ENCODE measurements around the gene EXPH5.

Gene EXPH5

DNA sequence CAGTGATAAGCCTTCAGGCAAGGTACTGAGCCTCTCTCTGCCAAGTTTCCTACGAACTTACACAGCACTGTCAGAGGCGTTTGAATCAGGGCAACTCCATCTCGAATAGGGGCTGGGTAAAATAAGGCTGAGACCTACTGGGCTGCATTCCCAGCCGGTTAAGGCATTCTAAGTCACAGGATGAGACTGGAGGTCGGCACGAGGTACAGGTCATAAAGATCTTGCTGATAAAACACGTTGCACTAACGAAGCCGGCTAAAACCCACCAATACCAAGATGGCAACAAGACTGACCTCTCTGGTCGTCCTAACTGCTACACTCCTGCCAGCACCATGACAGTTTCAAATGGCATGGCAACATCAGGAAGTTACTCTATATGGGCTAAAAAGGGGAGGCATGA is 75.0 kb downstream of the EXPH5 start:
- no peak for DNase-seq (ENCODE audit: low spot score)

DNA sequence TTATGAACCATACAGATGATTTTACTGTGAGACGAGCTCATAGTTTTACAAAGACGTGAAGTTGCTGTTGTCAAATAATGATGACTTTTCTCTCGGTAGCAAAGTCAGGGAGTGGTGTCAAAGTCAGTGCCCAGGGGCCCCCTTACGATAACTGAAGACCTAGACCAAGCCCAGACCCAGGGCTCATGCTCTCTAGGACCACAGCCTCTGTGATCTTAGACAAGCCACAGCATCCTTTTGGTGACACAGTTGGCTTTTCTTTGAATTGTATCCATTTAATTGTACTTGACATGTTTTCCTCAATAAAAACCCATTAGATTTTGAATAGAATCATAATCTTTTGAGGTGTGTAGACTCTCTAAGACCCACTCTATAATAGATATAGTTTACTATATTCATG is 77.4 kb downstream of the EXPH5 start:
- DNase-seq (ENCODE audit: low spot score), result no peak

DNA sequence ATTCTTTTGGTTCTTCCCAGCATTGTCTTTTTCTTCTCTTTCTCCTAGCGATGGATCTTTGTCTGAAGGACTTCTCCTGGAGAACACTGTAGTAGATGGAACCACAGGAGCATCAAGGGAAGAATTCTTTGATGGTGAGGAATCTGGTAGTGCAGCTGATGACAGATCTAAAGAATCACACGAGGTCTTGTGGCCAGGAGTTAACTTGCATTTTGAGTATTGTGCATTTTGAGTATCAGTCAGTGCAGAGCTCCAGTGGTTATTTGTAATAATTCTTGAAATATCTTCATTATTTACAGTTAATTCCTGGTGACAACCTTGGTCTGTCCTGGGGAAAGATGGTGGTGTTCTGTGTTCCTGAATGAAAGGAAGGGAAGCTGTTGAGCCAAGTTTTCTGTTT is 80.9 kb downstream of the EXPH5 start:
- DNase-seq (ENCODE audit: low spot score), result no peak

DNA sequence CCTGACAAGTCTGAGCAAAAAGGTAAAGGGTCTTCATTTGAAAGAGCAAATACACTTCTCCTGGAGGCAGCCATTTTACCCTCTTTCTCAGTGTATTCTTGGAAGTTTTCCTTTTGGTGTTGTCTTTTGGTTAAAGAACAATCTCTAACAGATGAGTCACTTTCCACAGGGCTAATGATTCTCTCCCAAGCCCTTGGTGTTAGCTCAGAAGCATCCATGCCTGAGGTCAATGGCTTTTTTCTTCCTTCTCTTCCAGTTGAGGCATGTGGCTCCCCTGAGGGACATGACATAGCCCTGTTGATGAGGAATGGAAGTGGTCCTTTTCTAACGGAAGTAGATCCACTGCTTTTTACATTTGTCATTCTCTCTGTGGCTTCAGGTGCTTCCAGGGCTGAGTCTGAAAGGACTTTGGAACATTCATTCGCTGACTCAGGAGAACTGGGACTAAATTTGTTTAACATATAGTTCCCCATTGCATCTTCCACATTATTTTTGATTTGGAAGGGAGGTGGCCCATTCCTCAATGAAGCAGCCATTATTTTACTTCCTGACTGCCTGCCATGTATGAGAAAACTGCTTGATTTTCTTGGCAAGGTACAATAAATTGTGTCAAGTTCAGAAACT is 81.6 kb downstream of the EXPH5 start:
- no peak for DNase-seq (ENCODE audit: low spot score)

DNA sequence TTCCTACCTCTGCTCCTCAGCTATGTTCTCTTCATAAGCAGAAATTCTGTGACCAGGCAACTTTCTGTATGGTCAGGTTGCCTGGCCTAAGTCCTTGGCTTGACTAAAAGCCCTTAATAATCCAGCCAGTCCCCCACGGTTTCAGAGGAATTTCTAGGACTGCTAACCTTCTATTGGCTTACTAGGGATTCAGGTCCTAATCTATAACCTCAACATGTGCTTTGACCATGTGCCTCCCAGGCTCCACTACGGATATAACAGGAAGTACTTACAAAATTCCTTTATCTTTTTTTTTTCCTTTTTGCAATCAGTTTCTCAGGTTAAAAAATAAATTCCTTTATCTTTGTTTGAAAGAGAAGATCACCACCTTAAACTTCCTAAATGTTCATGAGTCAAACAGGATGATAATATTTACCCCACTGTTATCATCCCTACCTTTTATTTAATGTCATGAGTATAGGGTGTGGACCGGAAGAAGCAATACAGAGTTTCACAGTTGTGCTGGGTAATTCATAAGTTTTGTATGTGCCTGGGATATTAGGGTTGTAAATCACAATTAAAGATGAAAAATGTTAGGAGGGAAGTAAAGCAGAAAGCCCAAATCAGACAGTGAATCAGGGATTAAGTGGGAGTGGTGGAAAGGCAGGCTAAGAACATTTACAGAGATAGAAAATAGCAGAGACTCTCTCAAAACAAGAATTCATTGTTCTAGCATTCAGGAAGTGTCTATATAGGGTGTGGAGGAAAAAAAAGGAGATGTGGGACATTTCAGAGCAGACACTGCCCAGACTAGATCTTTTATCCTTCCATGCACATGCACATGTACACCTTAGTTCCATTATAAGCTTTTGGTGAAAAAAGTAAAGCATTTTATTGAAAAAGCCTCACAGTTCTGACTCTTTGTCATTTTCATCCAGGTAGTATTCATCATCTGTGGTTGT is 84.6 kb downstream of the EXPH5 start:
- DNase-seq (ENCODE audit: low spot score), result peak; percentile 12

DNA sequence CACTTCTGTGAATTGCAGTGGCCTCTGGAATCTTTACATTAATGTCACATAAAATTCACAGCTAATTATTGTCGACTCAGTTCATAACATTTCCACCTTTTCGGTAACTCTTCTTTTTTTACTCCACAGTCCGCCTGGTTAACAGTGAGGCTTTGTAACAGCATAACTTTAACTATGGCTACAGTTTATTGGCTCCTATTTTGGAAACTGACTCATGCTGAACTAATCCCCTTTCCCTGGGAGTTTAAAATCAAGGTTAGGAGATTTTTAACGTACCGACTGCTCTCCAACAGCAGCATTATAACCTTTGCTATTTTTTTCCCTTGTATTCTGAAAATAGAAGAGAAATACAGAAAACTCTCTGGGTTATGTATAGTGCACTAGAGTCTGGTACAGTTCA is 92.2 kb downstream of the EXPH5 start:
- peak; percentile 10 for DNase-seq (ENCODE audit: low spot score)

DNA sequence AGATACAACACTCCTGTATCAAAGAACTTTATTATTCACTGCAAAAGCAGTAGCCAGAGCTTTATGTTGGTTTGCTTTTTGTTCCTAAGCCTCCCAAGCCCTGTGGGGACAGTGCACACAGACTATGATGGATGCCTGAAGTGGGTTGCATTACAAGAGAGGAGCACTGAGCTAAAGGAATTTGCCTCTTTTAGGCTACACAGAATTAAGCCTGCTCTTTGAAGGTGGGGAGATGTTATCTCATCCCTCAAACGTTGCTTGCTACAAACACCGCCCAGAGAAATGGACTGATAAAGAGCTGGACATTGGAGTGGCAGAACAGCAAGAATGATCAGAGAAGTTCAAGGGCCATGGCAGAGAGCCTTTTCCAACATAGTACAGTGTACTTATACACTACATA is 92.8 kb downstream of the EXPH5 start:
- no peak for DNase-seq (ENCODE audit: low spot score)

DNA sequence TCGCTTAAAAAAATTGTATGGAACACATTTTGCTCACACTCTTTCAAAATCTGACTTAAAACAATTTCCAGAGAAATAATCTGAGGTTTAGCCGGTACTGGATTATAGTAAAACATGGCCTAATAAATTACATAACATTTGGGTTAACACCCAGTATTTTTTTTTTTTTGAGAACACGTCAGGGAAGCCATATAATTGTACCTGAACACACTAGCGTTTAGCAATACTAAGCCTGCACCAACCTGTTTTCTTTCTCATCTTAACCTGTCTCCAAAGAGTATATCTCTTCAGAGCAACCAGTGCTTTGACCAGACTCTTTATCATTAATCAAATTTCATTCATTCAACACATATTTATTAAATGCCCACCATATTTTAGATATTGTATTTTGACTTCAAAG is 93.4 kb downstream of the EXPH5 start:
- DNase-seq (ENCODE audit: low spot score), result no peak

DNA sequence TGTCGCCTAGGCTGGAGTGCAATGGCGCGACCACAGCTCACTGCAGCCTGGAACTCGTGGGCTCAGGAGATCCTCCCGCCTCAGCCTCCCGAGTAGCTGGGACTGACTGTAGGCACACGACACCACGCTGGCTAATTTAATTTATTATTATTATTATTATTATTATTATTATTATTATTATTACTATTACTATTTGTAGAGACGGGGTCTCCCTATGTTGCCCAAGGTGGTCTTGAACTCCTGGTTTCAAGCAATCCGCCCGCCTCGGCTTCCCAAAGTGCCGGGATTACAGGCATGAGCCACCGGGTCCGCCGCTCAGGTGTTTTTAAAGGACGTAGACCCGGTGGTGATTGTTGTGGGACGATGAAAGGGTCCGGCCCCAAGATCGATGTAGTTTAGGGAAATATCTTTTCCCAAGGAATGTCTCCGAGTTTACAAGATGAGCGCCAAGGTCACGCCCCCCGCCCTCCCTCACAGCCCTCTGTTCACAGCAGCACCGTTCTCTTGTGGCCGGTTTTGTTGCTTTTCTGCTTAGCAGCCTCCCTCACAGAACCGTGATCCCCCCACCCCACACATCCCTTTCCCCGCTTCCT is 94.7 kb downstream of the EXPH5 start:
- DNase-seq (ENCODE audit: low spot score), result no peak

DNA sequence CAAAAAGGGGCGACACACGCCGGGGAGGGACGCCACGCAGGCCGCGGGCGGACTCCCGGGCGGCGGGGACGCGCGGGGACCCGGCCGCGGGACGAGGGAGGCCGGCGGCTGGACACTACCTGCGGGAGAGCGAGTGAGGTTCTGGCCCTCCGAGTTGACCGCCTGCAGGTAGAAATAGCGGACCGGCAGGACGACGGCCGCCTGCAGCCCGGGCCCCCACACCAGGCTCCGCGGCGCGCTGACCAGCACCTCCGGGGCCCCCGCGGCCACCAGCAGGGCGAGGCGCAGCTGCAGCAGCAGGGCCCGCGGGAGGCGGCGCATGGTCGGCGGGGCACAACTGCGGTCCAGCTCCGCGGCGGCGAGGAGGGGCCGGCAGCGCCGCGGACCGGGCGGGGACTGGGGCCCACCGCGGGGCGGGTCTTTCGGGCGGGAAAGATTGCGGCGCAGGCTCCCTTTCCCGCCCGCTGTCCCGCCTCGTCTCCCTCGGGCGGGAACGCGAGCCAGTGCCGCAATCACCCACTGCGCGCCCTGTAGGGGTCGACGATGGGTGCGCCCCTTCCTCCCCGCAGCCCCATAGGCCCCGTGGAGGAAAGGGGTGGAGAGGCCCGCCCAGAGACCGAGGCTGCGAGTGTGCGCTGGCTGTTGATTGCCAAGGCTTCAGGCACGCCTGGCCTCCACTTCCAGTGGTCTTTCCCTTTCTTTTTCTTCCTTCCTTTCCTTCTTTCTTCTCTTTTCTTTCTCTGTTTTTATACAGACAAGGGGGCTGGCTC is 95.3 kb downstream of the EXPH5 start, which contains the start of gene POGLUT3:
Gene POGLUT3, minus strand, starts transcription at position 339 of the 770 bp plus-strand sequence. Its CDS starts 18 bp downstream, at position 321.
- DNase-seq (ENCODE audit: low spot score), result peak; percentile 22

DNA sequence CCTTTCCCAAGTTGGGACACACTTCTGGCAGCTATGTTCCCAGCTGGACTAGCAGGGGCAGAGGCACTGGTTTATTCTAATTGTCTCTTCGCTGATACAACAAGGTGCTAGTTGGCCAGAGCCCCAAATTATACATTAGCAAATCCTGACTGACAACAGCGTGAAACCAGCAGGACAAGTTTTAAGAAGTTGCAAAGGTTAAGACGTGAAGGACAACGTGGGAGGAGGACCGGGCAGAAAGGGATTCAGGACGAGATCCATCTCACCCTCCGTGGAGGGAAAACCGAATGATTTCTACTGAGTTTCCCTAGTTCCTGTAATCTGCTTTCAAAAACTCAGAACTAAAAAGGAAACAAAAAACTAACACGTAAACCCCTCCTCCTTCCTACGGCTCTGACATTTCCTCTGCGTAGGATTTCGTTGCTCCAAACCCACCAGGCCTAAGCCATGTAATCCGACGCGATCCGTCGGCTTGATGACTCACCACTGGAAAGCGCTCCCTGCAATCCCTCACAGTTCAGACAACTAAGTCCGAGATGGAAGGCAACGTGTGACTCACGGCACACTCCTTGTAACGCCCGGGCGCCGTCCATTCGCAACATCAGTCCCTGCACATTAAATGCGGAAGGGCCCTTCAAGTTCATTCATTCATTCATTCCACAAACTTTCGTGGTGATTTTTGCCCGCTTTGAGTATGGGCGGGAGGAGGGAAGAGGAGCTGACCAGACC is 96.1 kb downstream of the EXPH5 start:
- DNase-seq (ENCODE audit: low spot score), result peak; percentile 95

DNA sequence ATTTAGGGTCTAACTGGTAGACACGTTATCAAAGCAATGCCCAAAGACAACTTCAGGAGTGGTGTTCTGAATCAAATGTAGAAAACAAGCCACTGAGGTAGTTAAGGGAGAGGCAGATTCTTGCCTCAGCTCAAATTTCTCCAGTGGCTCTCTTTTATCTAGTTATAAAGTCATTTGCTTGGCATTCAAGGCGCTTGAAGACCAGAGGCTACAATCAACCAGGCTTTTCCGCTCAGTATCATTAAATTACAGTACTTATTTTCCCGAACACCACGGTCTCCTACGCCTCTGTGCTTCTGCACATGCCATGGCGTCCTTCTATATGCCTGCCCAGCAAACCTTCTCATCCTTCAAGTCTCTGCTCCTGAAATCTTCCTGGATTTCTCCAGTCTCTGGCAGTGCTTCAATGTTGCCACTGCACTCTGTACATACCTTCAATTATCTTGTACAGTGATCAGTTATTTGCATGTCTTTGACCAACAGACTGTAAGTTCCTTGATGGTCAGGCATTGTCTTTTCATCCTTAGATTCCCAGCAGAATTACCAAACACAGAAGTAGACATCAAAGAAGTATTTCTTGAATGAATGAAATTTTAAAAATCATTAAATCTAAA is 96.8 kb downstream of the EXPH5 start:
- DNase-seq (ENCODE audit: low spot score), result peak; percentile 8

DNA sequence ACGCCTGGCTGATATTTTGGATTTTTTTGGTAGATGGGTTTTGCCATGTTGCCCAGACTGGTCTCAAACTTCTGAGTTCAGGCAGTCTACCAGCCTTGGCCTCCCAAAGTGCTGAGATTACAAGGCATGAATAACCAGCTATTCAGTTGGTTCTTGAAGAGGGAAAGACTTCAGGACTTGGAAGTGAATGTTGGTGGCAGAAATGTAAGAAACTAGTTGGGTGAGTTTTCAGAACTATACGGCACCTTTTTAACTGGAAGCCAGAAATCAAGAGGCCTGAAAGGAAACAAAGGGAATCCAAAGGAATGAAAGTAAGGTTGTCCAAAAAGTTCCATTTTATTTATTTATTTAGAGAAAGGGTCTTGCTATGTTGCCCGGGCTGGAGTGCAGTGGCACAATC is 98.2 kb downstream of the EXPH5 start:
- DNase-seq (ENCODE audit: low spot score), result no peak

DNA sequence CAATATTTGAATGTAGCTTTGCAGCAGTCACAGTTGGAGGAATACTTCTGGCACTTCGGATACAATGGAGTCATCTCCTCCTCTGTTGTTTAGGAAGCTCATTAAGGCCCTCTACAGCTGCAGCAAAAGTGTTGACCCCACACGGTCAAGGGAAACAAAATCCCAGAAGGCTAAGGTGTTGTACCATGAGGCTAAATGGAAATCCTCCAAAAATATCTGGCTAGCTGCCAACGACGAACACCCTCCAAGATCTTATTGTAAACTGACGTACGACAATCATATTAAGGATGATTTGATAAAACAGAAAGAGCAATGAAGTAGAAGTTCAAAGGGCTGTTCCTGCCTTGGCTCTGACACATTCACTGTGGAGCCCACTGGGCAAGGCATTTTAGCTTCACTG is 99.4 kb downstream of the EXPH5 start:
- no peak for DNase-seq (ENCODE audit: low spot score)

DNA sequence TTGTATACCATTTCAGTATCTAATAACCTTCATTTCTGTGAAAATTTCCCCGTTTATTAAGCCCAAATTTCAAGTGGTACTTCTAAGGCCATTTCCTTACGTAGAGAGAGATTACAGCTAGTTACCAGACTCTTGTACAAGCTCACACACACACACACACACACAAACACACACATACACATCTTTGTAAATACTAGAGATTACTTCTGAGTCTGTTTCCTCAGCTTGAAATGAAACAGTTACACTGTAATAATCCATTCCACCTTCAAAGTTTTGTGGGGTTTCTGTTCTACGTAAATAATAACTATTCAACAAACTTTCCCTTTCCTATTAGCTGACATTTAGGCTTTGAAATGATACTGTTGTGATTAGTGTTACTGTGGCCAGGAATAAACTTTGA is 101.6 kb downstream of the EXPH5 start:
- no peak for DNase-seq (ENCODE audit: low spot score)

DNA sequence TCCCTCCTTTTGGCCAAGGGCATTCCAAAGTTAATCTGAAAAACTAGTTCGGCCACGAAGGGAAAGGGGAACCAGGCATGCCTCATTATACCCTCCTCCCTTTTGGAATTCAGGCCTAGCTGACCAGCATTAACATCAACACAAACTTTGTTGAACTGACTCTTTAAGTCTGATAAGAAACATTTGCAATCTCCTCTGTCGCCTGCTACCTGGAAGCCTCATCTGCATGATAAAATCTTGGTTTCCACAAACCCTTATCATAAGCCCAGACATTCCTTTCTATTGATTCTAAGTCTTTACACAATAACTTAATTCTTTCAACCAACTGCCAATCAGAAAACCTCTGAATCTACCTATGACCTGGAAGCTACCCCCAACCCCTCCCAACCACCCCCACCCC is 106.7 kb downstream of the EXPH5 start:
- DNase-seq (ENCODE audit: low spot score), result no peak

DNA sequence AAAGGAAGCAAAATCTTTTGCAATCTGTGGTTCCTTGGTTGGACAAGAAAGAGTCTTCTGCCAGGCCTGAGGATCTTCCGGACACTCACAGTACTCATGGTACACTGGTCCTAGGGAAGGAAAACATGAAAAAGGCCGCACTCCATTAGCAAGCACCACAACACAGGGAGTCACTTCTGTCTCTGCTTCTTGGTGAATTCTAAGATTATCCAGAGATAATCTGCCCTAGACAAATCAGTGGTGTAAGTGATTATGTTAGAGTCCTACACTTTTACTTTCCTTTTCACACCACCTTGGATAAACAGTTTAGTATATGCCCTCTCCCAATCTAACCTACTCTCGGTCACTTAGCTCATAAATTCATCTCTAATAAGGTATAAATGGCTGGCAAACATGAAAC is 107.2 kb downstream of the EXPH5 start:
- no peak for DNase-seq (ENCODE audit: low spot score)

DNA sequence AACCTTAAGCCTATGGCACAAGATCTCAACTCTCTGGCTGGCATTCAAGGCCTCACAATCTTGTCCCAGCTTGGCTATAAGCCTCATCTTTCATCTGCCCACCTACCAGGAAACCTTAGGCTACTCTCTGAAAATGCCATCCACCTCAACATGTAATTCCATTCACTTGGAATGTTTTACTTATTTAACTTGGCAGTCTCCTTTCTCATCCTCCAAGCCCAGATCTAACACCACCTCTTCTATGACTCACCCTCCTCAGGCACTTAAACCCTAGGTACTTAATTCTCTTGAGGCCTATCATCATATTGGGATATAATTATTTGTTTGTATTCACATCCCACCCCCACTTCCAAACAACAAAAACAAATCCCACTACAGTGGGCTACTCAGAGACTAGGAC is 110.4 kb downstream of the EXPH5 start:
- no peak for DNase-seq (ENCODE audit: low spot score)

DNA sequence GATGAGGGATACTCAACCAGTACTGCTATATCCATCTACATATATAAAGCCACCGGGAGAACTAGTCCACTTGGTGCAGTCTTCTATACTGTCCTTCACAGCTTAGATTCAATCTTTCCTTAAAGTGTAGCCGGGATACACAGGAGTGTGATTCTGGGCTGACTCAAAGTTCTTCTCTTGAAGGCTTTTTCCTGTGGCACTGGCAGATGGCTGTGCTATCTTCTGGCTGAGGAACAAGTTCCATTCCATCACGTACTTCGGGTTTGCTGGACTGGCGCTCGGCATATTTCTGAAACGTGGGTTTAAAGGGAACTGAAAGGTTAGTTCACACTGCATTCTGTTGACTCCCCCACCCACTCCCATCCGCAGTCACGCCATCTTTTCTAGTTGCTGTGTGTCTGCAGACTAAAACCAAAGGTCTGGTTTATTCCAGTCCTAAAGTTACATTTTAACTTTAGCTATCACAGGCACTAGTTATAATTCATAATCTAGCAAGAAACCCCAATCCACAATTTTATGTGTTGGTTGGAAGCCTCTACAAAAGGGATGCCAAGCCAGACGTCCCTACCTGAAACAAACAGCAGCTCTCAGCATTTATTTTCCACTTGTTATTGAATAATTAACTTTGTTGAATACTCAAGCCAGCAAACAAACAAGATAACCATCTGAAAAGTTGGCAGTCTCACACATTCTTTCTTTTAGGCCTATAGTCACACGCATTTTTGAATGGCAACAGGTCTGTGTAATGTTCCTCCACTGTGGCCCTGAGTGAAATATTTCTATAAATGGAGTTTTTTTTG is 118.7 kb downstream of the EXPH5 start:
- DNase-seq (ENCODE audit: low spot score), result no peak

DNA sequence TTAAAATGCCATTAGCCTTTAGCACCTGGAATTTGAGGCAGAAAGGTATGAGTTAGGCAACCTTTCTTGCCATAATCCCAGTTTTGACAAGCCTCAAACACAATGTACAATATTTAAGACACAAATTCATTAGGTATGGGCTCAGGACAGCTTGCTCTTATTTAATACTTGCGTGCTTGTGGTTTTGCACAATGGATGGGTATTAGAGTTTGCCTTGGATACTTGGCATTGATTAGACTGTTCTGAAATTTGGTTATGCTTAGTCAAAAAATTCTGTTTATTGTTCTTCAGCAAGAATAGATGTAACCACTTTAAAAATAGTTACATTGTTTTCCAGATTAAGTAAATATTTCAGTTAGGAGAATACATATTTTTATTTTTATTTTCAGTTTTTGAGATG is 120.9 kb downstream of the EXPH5 start:
- no peak for DNase-seq (ENCODE audit: low spot score)
